ENCODE results near the gene CCDC60.

DNA sequence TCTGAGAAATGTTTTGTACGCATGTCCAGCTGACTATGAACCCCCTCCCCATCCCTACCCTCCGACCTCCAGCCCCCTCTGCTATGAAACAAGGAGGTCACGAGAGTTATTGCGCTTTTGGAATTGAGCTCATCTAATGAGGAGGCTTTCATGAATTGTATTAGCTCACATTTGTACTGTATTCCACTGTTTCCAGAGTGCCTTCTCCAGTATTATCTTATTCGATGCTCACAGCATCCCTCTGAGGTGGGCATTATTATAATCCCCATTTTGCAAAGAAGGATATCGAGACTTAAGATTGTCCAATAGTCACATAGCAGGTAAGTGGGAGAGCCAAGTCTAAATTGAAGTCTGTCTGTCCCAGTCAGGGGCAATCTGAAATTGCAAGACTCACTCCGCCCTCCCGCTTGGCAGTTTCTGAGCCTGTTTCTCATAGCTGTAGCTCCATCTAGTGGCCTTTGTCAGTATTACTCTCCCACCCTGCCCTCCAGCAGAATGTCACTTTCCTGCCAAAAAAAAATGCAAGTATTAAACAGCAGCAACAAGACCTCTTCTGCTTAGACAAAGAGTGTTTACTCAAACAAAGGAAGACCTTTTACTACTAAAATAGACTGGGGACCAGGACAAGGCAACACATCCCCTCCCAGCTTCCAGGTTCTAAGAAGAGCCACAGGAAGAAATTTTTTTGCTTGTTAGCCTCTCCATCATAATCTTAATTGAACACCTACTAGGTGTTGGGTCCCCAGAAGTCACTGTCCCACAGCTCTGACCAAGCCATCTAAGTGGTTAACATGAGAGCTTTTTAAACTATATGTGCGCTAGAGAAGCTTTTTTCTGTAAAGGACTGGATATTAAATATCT, 210.5 kb downstream of the CCDC60 start:
- no peak for TF ChIP-seq MAZ (IDR thresholded peaks at IDR 0.05; ENCODE audit: borderline replicate concordance, low read depth, low read length)
- TF ChIP-seq MAZ (CRISPR knock-in tag; IDR thresholded peaks at IDR 0.05; ENCODE audit: low read depth) = no peak
- TF ChIP-seq ZHX2 (IDR thresholded peaks at IDR 0.05; ENCODE audit: low read depth) = no peak
- no peak for TF ChIP-seq ZHX2 (CRISPR knock-in tag; IDR thresholded peaks at IDR 0.05; ENCODE audit: borderline replicate concordance)
- TF ChIP-seq CTCF (CRISPR knock-in tag; IDR thresholded peaks at IDR 0.05) = peak; percentile 82
- no peak for TF ChIP-seq NFYB (CRISPR knock-in tag; IDR thresholded peaks at IDR 0.05)
- no peak for TF ChIP-seq SMAD1 (CRISPR knock-in tag; IDR thresholded peaks at IDR 0.05; ENCODE audit: borderline replicate concordance, low read depth)
- TF ChIP-seq FOXJ3 (CRISPR knock-in tag; IDR thresholded peaks at IDR 0.05; ENCODE audit: borderline replicate concordance) = no peak
- TF ChIP-seq ZNF510 (CRISPR knock-in tag; IDR thresholded peaks at IDR 0.05; ENCODE audit: low read depth) = no peak
- no peak for TF ChIP-seq ZZZ3 (CRISPR knock-in tag; IDR thresholded peaks at IDR 0.05; ENCODE audit: borderline replicate concordance)
